HEK293 (cell line): Measurements from ENCODE around the gene ASCC2.

Source experiments
- KLF9 ChIP-seq: fragments of 450-650 bp; formaldehyde crosslinking; IDR thresholded peaks from 2 replicates; pipeline ENCODE4 v1.5.1; 2016; ENCODE audit warnings: missing biosample characterization, missing genetic modification characterization, low read depth
- TCF7L2 ChIP-seq: IDR thresholded peaks from 2 replicates; pipeline ENCODE4 v1.6.1; 2011; ENCODE audit warnings: low read depth, mild to moderate bottlenecking, inconsistent platforms, low read length, moderate library complexity, borderline replicate concordance
- ZEB2 ChIP-seq: fragments of 450-650 bp; formaldehyde crosslinking; IDR thresholded peaks from 2 replicates; pipeline ENCODE4 v1.5.1; 2016; ENCODE audit warnings: missing biosample characterization, missing genetic modification characterization
- ZFP41 ChIP-seq: fragments of 450-650 bp; formaldehyde crosslinking; IDR thresholded peaks from 2 replicates; pipeline ENCODE4 v1.5.1; 2016; ENCODE audit warnings: missing biosample characterization, missing genetic modification characterization, borderline replicate concordance
- ZNF121 ChIP-seq: fragments of 450-650 bp; formaldehyde crosslinking; IDR thresholded peaks from 2 replicates; pipeline ENCODE4 v1.5.1; 2016; ENCODE audit warnings: missing biosample characterization, missing genetic modification characterization
- ZNF184 ChIP-seq: fragments of 450-650 bp; IDR thresholded peaks from 2 replicates; pipeline ENCODE4 v1.5.1; 2018; ENCODE audit warnings: missing biosample characterization, mild to moderate bottlenecking, missing genetic modification characterization
- ZNF623 ChIP-seq: fragments of 450-650 bp; formaldehyde crosslinking; IDR thresholded peaks from 2 replicates; pipeline ENCODE4 v1.5.1; 2016; ENCODE audit warnings: missing biosample characterization, missing genetic modification characterization
- TF ChIP-seq, protein P1 (sequence below): fragments of 450-650 bp; formaldehyde crosslinking; IDR thresholded peaks from 2 replicates; pipeline ENCODE4 v1.5.1; 2016; ENCODE audit warnings: missing biosample characterization, missing genetic modification characterization
- TF ChIP-seq, protein P2 (sequence below): fragments of 450-650 bp; formaldehyde crosslinking; IDR thresholded peaks from 2 replicates; pipeline ENCODE4 v1.5.1; 2016; ENCODE audit warnings: missing biosample characterization, missing genetic modification characterization, borderline replicate concordance
- TF ChIP-seq, protein P3 (sequence below): fragments of 450-650 bp; formaldehyde crosslinking; IDR thresholded peaks from 2 replicates; pipeline ENCODE4 v1.5.1; 2016; ENCODE audit warnings: missing biosample characterization, missing genetic modification characterization

DNA sequence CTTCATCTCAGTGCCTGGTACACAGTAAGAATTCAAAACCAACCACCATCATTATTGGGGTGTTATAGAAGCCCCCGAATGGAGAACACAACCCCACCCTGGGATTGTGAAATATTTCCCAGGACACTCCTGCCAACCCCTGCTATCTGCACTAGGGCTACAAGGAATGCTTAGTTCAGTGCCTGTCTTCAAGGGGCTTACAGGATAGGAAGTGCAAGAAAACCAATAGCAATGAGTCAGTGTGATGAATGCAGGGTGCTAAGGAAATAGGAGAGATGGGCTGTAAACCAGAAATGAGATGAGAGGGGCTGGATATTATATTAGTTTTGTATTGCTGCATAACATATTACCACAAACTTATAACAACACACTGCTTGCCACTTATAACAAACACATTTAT lies 965 bp upstream of the ASCC2 start:
- TF ChIP-seq ZFP41 = no peak
- no peak for TF ChIP-seq ZNF184 (tag by site-specific recombination)
- no peak for TF ChIP-seq ZEB2 (tag by site-specific recombination)
- TF ChIP-seq, protein P1, sequence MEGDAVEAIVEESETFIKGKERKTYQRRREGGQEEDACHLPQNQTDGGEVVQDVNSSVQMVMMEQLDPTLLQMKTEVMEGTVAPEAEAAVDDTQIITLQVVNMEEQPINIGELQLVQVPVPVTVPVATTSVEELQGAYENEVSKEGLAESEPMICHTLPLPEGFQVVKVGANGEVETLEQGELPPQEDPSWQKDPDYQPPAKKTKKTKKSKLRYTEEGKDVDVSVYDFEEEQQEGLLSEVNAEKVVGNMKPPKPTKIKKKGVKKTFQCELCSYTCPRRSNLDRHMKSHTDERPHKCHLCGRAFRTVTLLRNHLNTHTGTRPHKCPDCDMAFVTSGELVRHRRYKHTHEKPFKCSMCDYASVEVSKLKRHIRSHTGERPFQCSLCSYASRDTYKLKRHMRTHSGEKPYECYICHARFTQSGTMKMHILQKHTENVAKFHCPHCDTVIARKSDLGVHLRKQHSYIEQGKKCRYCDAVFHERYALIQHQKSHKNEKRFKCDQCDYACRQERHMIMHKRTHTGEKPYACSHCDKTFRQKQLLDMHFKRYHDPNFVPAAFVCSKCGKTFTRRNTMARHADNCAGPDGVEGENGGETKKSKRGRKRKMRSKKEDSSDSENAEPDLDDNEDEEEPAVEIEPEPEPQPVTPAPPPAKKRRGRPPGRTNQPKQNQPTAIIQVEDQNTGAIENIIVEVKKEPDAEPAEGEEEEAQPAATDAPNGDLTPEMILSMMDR (tag by site-specific recombination) = no peak
- TF ChIP-seq ZNF121 (tag by site-specific recombination) = no peak
- no peak for TF ChIP-seq KLF9 (tag by site-specific recombination)
- TF ChIP-seq TCF7L2 = no peak
- no peak for TF ChIP-seq ZNF623 (tag by site-specific recombination)
- TF ChIP-seq, protein P2, sequence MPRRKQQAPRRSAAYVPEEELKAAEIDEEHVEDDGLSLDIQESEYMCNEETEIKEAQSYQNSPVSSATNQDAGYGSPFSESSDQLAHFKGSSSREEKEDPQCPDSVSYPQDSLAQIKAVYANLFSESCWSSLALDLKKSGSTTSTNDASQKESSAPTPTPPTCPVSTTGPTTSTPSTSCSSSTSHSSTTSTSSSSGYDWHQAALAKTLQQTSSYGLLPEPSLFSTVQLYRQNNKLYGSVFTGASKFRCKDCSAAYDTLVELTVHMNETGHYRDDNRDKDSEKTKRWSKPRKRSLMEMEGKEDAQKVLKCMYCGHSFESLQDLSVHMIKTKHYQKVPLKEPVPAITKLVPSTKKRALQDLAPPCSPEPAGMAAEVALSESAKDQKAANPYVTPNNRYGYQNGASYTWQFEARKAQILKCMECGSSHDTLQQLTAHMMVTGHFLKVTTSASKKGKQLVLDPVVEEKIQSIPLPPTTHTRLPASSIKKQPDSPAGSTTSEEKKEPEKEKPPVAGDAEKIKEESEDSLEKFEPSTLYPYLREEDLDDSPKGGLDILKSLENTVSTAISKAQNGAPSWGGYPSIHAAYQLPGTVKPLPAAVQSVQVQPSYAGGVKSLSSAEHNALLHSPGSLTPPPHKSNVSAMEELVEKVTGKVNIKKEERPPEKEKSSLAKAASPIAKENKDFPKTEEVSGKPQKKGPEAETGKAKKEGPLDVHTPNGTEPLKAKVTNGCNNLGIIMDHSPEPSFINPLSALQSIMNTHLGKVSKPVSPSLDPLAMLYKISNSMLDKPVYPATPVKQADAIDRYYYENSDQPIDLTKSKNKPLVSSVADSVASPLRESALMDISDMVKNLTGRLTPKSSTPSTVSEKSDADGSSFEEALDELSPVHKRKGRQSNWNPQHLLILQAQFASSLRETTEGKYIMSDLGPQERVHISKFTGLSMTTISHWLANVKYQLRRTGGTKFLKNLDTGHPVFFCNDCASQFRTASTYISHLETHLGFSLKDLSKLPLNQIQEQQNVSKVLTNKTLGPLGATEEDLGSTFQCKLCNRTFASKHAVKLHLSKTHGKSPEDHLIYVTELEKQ = no peak
- TF ChIP-seq, protein P3, sequence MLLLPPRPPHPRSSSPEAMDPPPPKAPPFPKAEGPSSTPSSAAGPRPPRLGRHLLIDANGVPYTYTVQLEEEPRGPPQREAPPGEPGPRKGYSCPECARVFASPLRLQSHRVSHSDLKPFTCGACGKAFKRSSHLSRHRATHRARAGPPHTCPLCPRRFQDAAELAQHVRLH = no peak
